ENCODE results near the gene GRID1. TPM values are rescaled to one million over a fixed set of nuclear protein-coding genes. Genes with fewer than 3 reads are reported as not detected.

GRID1 gene
- total and polyA plus RNA-seq, 10 of the 15 experiments (the other 5 are each of a cell fraction or from before 2014, with no cell fraction given), result 0.04 to 0.62 (median 0.08) TPM; not detected in 5

- RAD21 ChIA-PET (ENCODE audit: unreplicated experiment), result interaction anchor here (0.8 kb wide), 1 partner anchor 16 kb away, joined by 3 read pairs; no protein-coding TSS in a partner anchor
- intact Hi-C loops (cut with micrococcal nuclease; ENCODE audit: unreplicated experiment), result loop anchor here (5.0 to 10.0 kb wide), 3 partner anchors 274 to 1449 kb away; no protein-coding TSS in a partner anchor
- ATAC-seq (no peak), DNase-seq (ENCODE audit: low read depth, low spot score) (no peak), FAIRE-seq (no peak)
- Histone ChIP-seq H3K4me3 (no peak overlapping the region), H3K9ac (ENCODE audit: control insufficient read depth, insufficient read depth, low read length) (no peak overlapping the region), H3K4me1 (ENCODE audit: control insufficient read depth, insufficient read depth, low read length) (no peaks in the 10 kb centered on the region), H3K4me2 (ENCODE audit: control insufficient read depth, insufficient read depth) (no peak overlapping the region), H4K20me1 (ENCODE audit: control insufficient read depth, insufficient read depth) (no peaks in the 10 kb centered on the region), H3K9me3 (replicated peaks; ENCODE audit: control insufficient read depth, insufficient read depth, low read length) (no peaks in the 10 kb centered on the region), H2AFZ (ENCODE audit: control insufficient read depth, low read depth, low read length) (no peak overlapping the region), H3K27me3 (replicated peaks in 1 of 2; ENCODE audit: control insufficient read depth in 2 of 2, insufficient read depth in 2 of 2, low read length in 1 of 2) (no peaks in the 10 kb centered on the region; a peak in 1 of 4 replicates), H3K36me3 (ENCODE audit: control insufficient read depth in 2 of 2, insufficient read depth in 2 of 2, low read length in 1 of 2) (peaks cover 0 to 3% of the 10 kb centered on the region in 2 experiments; a peak in 1 of 4 replicates), H3K27ac (ENCODE audit: control insufficient read depth, insufficient read depth) (no peak overlapping the region), H3K79me2 (ENCODE audit: control insufficient read depth, insufficient read depth, low read length) (no peaks in the 10 kb centered on the region; the same call in 1 of the 2 replicates)
- WGBS (ENCODE audit: insufficient coverage, insufficient replicate concordance, low lambda C conversion rate, missing lambda C conversion rate), result 25% methylated on average over 7 of the region's 7 CpGs
- CTCF ChIA-PET, result interaction anchor here (0.8 to 2.4 kb wide), 6 partner anchors 9 to 208 kb away, joined by 3 to 7 read pairs (median 4); no protein-coding TSS in a partner anchor
- SMC1A ChIA-PET (ENCODE audit: uncharacterized antibody, unreplicated experiment), result interaction anchor here (1.6 kb wide), 1 partner anchor 9 kb away, joined by 3 read pairs; no protein-coding TSS in a partner anchor
- no TSS peak for BruUV-seq (replicated peaks)
- in situ Hi-C loops (cut with MboI), result loop anchor here (10.0 kb wide), 1 partner anchor 832 kb away; no protein-coding TSS in a partner anchor
- POLR2A ChIA-PET, result no interaction called here
- no peak for TF ChIP-seq EED (IDR thresholded peaks at IDR 0.05; ENCODE audit: low read depth)
- TF ChIP-seq MEF2B (IDR thresholded peaks at IDR 0.05; ENCODE audit: partially characterized antibody, poor library complexity, severe bottlenecking), result no peak
- no peak for TF ChIP-seq CTCF (IDR thresholded peaks at IDR 0.05 in 2 of 3, conservative IDR thresholded peaks at IDR 0.05 in 1 of 3; ENCODE audit: control insufficient read depth in 2 of 3, extremely low read depth in 1 of 3, insufficient read depth in 1 of 3, low read depth in 3 of 3, low read length in 3 of 3)
These were observed 9.8 kb upstream of the GRID1 start for GRCh38 chr10:86376403-86376802.

- POLR2A ChIA-PET, result no interaction called here
- intact Hi-C loops (cut with micrococcal nuclease; ENCODE audit: unreplicated experiment) (loop anchor here (5.0 to 10.0 kb wide), 3 partner anchors 273 to 1448 kb away; no protein-coding TSS in a partner anchor), in situ Hi-C loops (cut with MboI) (loop anchor here (10.0 kb wide), 1 partner anchor 830 kb away; no protein-coding TSS in a partner anchor)
- H3K4me2 ChIP-seq (ENCODE audit: control insufficient read depth, insufficient read depth), result no peak overlapping the region
- H4K20me1 ChIP-seq (ENCODE audit: control insufficient read depth, insufficient read depth), result no peaks in the 10 kb centered on the region
- ATAC-seq (no peak), FAIRE-seq (no peak), DNase-seq (ENCODE audit: low read depth, low spot score) (no peak)
- no peaks in the 10 kb centered on the region for H3K9me3 ChIP-seq (replicated peaks; ENCODE audit: control insufficient read depth, insufficient read depth, low read length)
- BruUV-seq (replicated peaks), result no TSS peak
- H3K4me3 ChIP-seq, result no peak overlapping the region
- H2AFZ ChIP-seq (ENCODE audit: control insufficient read depth, low read depth, low read length), result no peak overlapping the region
- no peaks in the 10 kb centered on the region for H3K79me2 ChIP-seq (ENCODE audit: control insufficient read depth, insufficient read depth, low read length)
- SMC1A ChIA-PET (ENCODE audit: uncharacterized antibody, unreplicated experiment), result interaction anchor here (0.9 kb wide), 1 partner anchor 20 kb away, joined by 3 read pairs; no protein-coding TSS in a partner anchor
- H3K27me3 ChIP-seq (replicated peaks in 1 of 2; ENCODE audit: control insufficient read depth in 2 of 2, insufficient read depth in 2 of 2, low read length in 1 of 2), result no peaks in the 10 kb centered on the region
- no peak overlapping the region for H3K9ac ChIP-seq (ENCODE audit: control insufficient read depth, insufficient read depth, low read length)
- RAD21 ChIA-PET (ENCODE audit: unreplicated experiment), result no interaction called here
- H3K36me3 ChIP-seq (ENCODE audit: control insufficient read depth in 2 of 2, insufficient read depth in 2 of 2, low read length in 1 of 2), result peaks cover 0 to 3% of the 10 kb centered on the region in 2 experiments; a peak in 1 of 4 replicates
- TF ChIP-seq SMAD5 (IDR thresholded peaks at IDR 0.05; ENCODE audit: low read depth) (no peak), CEBPZ (IDR thresholded peaks at IDR 0.05; ENCODE audit: low read depth, low read length) (no peak)
- CTCF ChIA-PET, result interaction anchor here (0.6 to 2.4 kb wide), 8 partner anchors 10 to 379 kb away, joined by 3 to 7 read pairs (median 4); no protein-coding TSS in a partner anchor
- H3K27ac ChIP-seq (ENCODE audit: control insufficient read depth, insufficient read depth), result no peak overlapping the region
- WGBS (ENCODE audit: insufficient coverage, insufficient replicate concordance, low lambda C conversion rate, missing lambda C conversion rate), result 38% methylated on average over 8 of the region's 8 CpGs
- no peaks in the 10 kb centered on the region for H3K4me1 ChIP-seq (ENCODE audit: control insufficient read depth, insufficient read depth, low read length)
These were observed 8.6 kb upstream of the GRID1 start for GRCh38 chr10:86375204-86375603.
